GM23338 (cell line): ENCODE results near the gene CLEC5A. TPM values are rescaled to one million over a fixed set of nuclear protein-coding genes. Genes with fewer than 3 reads are reported as not detected.

Experiments
- ATAC-seq: fragments of 200-7000 bp; cut with Tn5 transposase; 3 replicates; pipeline ENCODE4 v1.9.1; 2020
- DNase-seq: peaks from one replicate; pipeline ENCODE4 v3.0.0-alpha.2; 2015; ENCODE audit warnings: low spot score
- H2AFZ ChIP-seq: fragments of 200-600 bp; sonication (generic); 2 replicates; pipeline ENCODE4 v1.8.0; 2016; ENCODE audit warnings: antibody characterized with exemption, mild to moderate bottlenecking, moderate library complexity
- H3F3A ChIP-seq: fragments of 200-600 bp; sonication (generic); replicated peaks from 2 replicates; pipeline ENCODE4 v1.8.0; 2017; ENCODE audit warnings: antibody characterized with exemption, mixed run types, low read depth
- H3K27ac ChIP-seq: fragments of 200-600 bp; sonication (generic); 2 replicates; pipeline ENCODE4 v1.6.1; 2016; ENCODE audit warnings: low read depth
- H3K27me3 ChIP-seq: fragments of 200-600 bp; sonication (generic); 2 replicates; pipeline ENCODE4 v1.8.0; 2016; ENCODE audit warnings: mild to moderate bottlenecking, mixed run types, moderate library complexity; ENCODE audit not compliant: insufficient read depth
- H3K36me3 ChIP-seq: fragments of 200-600 bp; sonication (generic); 2 replicates; pipeline ENCODE4 v1.8.0; 2016; ENCODE audit warnings: mild to moderate bottlenecking; ENCODE audit not compliant: insufficient read depth
- H3K4me1 ChIP-seq: fragments of 200-600 bp; sonication (generic); 2 replicates; pipeline ENCODE4 v1.8.0; 2016; ENCODE audit warnings: mild to moderate bottlenecking, moderate library complexity; ENCODE audit not compliant: insufficient read depth
- H3K4me2 ChIP-seq: fragments of 200-600 bp; sonication (generic); 2 replicates; pipeline ENCODE4 v1.7.1; 2017; ENCODE audit warnings: mixed run types
- H3K4me3 ChIP-seq: fragments of 200-600 bp; sonication (generic); 2 replicates; pipeline ENCODE4 v1.6.1; 2016; ENCODE audit warnings: mixed run types
- H3K79me2 ChIP-seq: fragments of 200-600 bp; sonication (generic); replicated peaks from 2 replicates; pipeline ENCODE4 v1.8.0; 2017; ENCODE audit warnings: mild to moderate bottlenecking; ENCODE audit not compliant: insufficient read depth
- H3K9me2 ChIP-seq: fragments of 200-600 bp; sonication (generic); 2 replicates; pipeline ENCODE4 v1.8.0; 2017; ENCODE audit not compliant: insufficient read depth
- H4K20me1 ChIP-seq: fragments of 200-600 bp; sonication (generic); replicated peaks from 2 replicates; pipeline ENCODE4 v1.8.0; 2017; ENCODE audit warnings: mild to moderate bottlenecking; ENCODE audit not compliant: insufficient read depth
- H3K27ac Mint-ChIP-seq: 2 replicates; pipeline ENCODE4 v1.8.0; 2020; ENCODE audit warnings: inconsistent platforms, mild to moderate bottlenecking, moderate library complexity, mixed read lengths
- H3K27me3 Mint-ChIP-seq: 3 replicates; pipeline ENCODE4 v1.8.0; 2022; ENCODE audit warnings: low read depth, mild to moderate bottlenecking, moderate library complexity, mixed read lengths, inconsistent platforms; ENCODE audit not compliant: insufficient read depth, poor library complexity
- H3K36me3 Mint-ChIP-seq: 3 replicates; pipeline ENCODE4 v1.8.0; 2021; ENCODE audit warnings: low read depth, mild to moderate bottlenecking, inconsistent platforms, moderate library complexity, mixed read lengths
- H3K4me1 Mint-ChIP-seq: 3 replicates; pipeline ENCODE4 v1.8.0; 2020; ENCODE audit warnings: mild to moderate bottlenecking, inconsistent platforms, mixed read lengths
- H3K4me3 Mint-ChIP-seq: 3 replicates; pipeline ENCODE4 v1.8.0; 2021; ENCODE audit warnings: moderate library complexity, mild to moderate bottlenecking, inconsistent platforms, mixed read lengths
- H3K9me3 Mint-ChIP-seq: 3 replicates; pipeline ENCODE4 v1.8.0; 2020; ENCODE audit warnings: moderate library complexity, mild to moderate bottlenecking, inconsistent platforms, mixed read lengths
- EZH2phosphoT487 ChIP-seq: fragments of 200-600 bp; sonication (generic); IDR thresholded peaks from one replicate; pipeline ENCODE4 v1.8.1; 2018; ENCODE audit warnings: antibody characterized with exemption; ENCODE audit not compliant: unreplicated experiment
- JUNB ChIP-seq: IDR thresholded peaks from one replicate; pipeline ENCODE4 v1.6.1; 2016; ENCODE audit warnings: antibody characterized with exemption; ENCODE audit not compliant: unreplicated experiment
- NANOG ChIP-seq: IDR thresholded peaks from 2 replicates; pipeline ENCODE4 v1.6.1; 2016; ENCODE audit warnings: antibody characterized with exemption, borderline replicate concordance
- POLR2AphosphoS5 ChIP-seq: IDR thresholded peaks from 2 replicates; pipeline ENCODE4 v1.6.1; 2016; ENCODE audit warnings: antibody characterized with exemption, low read depth
- ZNF331 ChIP-seq: fragments of 250-450 bp; sonication (Bioruptor Pico); IDR thresholded peaks from 2 replicates; pipeline ENCODE4 v1.5.0; 2020; ENCODE audit warnings: low read depth, mild to moderate bottlenecking, moderate library complexity
- polyA plus RNA-seq: library from polyadenylated mRNA; unstranded; fragments of >200 nt; fragmentation: Nextera tagmentation; extraction: Ambion mirVana; gene quantifications from 2 replicates; pipeline ENCODE4 v1.2.1, GENCODE V29; 2016
- total RNA-seq: library from RNA; depleted of rRNA; stranded (reverse); fragments of >200 nt; shearing (Covaris generic); gene quantifications from 2 replicates; pipeline ENCODE4 v1.2.3, GENCODE V29; 2014
- TF ChIP-seq, protein P1 (sequence below): fragments of 250-450 bp; sonication (Bioruptor Pico); IDR thresholded peaks from 2 replicates; pipeline ENCODE4 v1.5.0; 2020; ENCODE audit warnings: mild to moderate bottlenecking, moderate library complexity

CLEC5A gene
- total and polyA plus RNA-seq, 2 experiments from 2014 or later, result not detected

GRCh38 chr7:141945356-141945755, 1.4 kb downstream of the CLEC5A start:
- DNase-seq (no peak), ATAC-seq (no peak)
- H3K27me3 ChIP-seq, result no peaks in the 10 kb centered on the region
- Mint-ChIP-seq H3K36me3 (peaks cover 3% of the 10 kb centered on the region; the same call in 1 of the 3 replicates), H3K4me3 (no peak overlapping the region), H3K4me1 (no peaks in the 10 kb centered on the region), H3K9me3 (peaks cover 10% of the 10 kb centered on the region; the same call in 2 of the 3 replicates), H3K27ac (no peak overlapping the region), H3K27me3 (no peaks in the 10 kb centered on the region)
- no peak overlapping the region for H3K4me3 ChIP-seq
- no peaks in the 10 kb centered on the region for H3K4me1 ChIP-seq
- H3K36me3 ChIP-seq, result no peaks in the 10 kb centered on the region
- H4K20me1 ChIP-seq, result no peaks in the 10 kb centered on the region
- no peaks in the 10 kb centered on the region for H3F3A ChIP-seq
- no peak for TF ChIP-seq POLR2AphosphoS5
- TF ChIP-seq, protein P1, sequence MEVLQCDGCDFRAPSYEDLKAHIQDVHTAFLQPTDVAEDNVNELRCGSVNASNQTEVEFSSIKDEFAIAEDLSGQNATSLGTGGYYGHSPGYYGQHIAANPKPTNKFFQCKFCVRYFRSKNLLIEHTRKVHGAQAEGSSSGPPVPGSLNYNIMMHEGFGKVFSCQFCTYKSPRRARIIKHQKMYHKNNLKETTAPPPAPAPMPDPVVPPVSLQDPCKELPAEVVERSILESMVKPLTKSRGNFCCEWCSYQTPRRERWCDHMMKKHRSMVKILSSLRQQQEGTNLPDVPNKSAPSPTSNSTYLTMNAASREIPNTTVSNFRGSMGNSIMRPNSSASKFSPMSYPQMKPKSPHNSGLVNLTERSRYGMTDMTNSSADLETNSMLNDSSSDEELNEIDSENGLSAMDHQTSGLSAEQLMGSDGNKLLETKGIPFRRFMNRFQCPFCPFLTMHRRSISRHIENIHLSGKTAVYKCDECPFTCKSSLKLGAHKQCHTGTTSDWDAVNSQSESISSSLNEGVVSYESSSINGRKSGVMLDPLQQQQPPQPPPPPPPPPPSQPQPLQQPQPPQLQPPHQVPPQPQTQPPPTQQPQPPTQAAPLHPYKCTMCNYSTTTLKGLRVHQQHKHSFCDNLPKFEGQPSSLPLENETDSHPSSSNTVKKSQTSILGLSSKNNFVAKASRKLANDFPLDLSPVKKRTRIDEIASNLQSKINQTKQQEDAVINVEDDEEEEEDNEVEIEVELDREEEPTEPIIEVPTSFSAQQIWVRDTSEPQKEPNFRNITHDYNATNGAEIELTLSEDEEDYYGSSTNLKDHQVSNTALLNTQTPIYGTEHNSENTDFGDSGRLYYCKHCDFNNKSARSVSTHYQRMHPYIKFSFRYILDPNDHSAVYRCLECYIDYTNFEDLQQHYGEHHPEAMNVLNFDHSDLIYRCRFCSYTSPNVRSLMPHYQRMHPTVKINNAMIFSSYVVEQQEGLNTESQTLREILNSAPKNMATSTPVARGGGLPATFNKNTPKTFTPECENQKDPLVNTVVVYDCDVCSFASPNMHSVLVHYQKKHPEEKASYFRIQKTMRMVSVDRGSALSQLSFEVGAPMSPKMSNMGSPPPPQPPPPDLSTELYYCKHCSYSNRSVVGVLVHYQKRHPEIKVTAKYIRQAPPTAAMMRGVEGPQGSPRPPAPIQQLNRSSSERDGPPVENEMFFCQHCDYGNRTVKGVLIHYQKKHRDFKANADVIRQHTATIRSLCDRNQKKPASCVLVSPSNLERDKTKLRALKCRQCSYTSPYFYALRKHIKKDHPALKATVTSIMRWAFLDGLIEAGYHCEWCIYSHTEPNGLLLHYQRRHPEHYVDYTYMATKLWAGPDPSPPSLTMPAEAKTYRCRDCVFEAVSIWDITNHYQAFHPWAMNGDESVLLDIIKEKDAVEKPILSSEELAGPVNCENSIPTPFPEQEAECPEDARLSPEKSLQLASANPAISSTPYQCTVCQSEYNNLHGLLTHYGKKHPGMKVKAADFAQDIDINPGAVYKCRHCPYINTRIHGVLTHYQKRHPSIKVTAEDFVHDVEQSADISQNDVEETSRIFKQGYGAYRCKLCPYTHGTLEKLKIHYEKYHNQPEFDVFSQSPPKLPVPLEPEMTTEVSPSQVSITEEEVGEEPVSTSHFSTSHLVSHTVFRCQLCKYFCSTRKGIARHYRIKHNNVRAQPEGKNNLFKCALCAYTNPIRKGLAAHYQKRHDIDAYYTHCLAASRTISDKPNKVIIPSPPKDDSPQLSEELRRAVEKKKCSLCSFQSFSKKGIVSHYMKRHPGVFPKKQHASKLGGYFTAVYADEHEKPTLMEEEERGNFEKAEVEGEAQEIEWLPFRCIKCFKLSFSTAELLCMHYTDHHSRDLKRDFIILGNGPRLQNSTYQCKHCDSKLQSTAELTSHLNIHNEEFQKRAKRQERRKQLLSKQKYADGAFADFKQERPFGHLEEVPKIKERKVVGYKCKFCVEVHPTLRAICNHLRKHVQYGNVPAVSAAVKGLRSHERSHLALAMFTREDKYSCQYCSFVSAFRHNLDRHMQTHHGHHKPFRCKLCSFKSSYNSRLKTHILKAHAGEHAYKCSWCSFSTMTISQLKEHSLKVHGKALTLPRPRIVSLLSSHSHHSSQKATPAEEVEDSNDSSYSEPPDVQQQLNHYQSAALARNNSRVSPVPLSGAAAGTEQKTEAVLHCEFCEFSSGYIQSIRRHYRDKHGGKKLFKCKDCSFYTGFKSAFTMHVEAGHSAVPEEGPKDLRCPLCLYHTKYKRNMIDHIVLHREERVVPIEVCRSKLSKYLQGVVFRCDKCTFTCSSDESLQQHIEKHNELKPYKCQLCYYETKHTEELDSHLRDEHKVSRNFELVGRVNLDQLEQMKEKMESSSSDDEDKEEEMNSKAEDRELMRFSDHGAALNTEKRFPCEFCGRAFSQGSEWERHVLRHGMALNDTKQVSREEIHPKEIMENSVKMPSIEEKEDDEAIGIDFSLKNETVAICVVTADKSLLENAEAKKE (CRISPR knock-in tag), result no peak
- no peak for TF ChIP-seq EZH2phosphoT487
- H3K9me2 ChIP-seq, result peaks cover 6% of the 10 kb centered on the region; the same call in 1 of the 2 replicates
- no peak overlapping the region for H3K27ac ChIP-seq
- no peak overlapping the region for H2AFZ ChIP-seq
- H3K79me2 ChIP-seq, result no peaks in the 10 kb centered on the region
- H3K4me2 ChIP-seq, result no peak overlapping the region

DNA sequence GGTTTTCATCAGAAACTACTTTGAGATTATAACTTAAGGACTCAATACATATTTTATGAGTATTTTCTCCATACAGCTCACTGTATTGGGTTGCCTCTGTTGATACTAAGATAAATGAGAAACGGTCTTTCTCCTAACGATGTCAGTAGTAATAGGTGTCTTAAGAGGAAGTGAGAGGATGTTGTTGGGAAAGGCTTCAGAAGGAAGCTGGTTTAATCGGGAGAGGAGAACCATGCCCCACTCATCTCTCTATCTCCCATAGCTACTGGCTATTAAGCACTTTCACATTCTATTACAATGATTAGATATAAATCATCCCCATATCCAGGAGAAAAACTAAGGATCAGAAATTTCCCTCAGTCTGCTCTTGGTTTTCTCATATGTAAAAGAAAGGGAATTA, 2.0 kb downstream of the CLEC5A start:
- no peaks in the 10 kb centered on the region for H4K20me1 ChIP-seq
- DNase-seq (no peak), ATAC-seq (no peak)
- Mint-ChIP-seq H3K27ac (no peak overlapping the region), H3K4me1 (no peaks in the 10 kb centered on the region), H3K36me3 (peaks cover 5% of the 10 kb centered on the region; the same call in 1 of the 3 replicates), H3K9me3 (peaks cover 13% of the 10 kb centered on the region; the same call in 2 of the 3 replicates), H3K27me3 (no peaks in the 10 kb centered on the region), H3K4me3 (no peak overlapping the region)
- no peaks in the 10 kb centered on the region for H3F3A ChIP-seq
- peaks cover 6% of the 10 kb centered on the region; the same call in 1 of the 2 replicates for H3K9me2 ChIP-seq
- H3K4me3 ChIP-seq, result no peak overlapping the region
- H3K36me3 ChIP-seq, result no peaks in the 10 kb centered on the region
- no peaks in the 10 kb centered on the region for H3K79me2 ChIP-seq
- no peak overlapping the region for H2AFZ ChIP-seq
- no peak overlapping the region for H3K27ac ChIP-seq
- no peak overlapping the region for H3K4me2 ChIP-seq
- no peaks in the 10 kb centered on the region for H3K27me3 ChIP-seq
- no peaks in the 10 kb centered on the region for H3K4me1 ChIP-seq
- TF ChIP-seq POLR2AphosphoS5, result no peak
- TF ChIP-seq ZNF331 (CRISPR knock-in tag), result no peak
- no peak for TF ChIP-seq NANOG
- TF ChIP-seq, protein P1 (CRISPR knock-in tag), result no peak
- no peak for TF ChIP-seq EZH2phosphoT487
- TF ChIP-seq JUNB, result no peak
